HG03354 (cell line): ENCODE data around the gene DISP3.

ENCODE experiments used
- ATAC-seq: cut with Tn5 transposase; IDR thresholded peaks from one replicate; pipeline ENCODE4 v1.9.1; 2021; ENCODE audit warnings: mild to moderate bottlenecking; ENCODE audit not compliant: unreplicated experiment, poor library complexity, severe bottlenecking

The DISP3 gene

DNA sequence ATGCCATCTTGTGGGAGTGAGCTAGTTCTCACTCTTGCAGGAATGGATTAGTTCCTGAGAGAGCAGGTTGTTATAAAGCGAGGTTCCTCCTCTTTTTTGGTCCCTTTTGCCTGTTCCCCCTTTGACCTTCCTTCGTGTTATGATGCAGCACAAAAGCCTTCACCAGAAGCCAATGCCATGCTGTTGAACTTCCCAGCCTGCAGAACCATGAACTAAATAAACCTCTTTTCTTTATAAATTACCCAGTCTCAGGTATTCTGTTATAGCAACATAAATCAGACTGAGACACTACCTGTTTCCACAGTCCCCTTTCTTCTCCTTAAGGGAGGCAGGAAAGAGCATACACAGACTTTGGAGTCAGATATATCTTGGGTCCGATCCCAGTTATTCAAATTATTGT, 25.6 kb downstream of the DISP3 start:
- no peak for ATAC-seq

DNA sequence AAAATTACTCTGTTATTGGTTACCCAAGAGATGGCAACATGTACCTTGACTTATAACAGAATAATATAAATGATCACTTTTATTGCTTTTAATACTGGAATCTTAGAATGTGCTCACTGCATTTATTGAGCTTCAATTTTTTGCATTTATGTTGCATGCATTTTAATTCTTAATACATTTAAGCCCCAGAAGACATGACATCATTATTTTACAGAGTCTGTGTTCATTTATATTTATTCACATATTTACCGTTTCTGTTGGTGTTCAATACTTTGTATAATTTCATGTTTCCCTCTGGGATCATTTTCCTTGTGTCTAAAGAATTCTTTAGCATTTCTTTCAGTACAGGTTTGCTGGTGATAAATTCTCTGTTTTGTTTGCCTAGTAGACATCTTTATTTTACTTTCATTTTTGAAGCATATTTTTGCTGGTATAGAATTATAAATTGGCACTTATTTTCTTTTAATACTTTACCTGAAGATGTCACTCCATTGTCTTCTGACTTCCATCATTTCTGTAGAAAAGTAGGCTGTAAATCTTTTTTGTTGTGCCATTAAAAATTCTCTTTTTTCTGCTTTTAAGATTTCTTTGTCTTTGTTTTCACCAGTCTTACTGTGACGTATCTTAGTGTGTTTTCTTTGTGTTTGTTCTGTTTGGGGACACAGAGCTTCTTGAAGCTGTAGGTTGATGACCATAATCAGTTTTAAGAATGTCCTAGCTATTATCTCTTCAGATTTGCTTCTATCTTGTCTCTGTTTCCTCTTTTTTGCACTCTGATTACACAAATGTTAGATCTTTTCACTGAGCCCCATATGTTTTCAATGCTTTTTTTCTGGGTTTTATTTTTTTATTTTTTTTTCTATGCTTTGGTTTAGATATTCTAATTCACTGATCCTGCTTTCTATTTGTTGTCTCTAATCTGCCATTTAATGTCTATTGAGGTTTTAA, 26.9 kb downstream of the DISP3 start:
- ATAC-seq: no peak

DNA sequence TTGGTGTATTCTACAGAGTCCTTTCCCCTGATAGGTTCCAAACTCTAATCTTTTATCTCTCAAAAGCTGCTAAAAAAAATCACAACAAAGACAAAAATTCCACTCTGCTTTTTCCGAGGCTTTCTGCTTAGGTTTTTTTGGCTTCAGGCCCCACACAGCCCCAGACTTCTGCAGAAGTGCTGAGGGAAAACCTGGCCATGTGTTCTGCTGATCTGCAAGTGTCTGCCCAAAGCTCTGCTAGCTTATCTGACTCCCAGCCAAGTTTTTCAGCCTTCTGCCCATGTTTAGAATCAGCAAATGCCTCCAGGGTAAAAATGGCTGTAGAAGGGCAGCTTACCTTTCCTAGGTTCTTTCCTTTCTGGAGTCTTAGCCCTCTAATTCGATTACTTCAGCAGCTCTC, 28.4 kb downstream of the DISP3 start:
- no peak for ATAC-seq

DNA sequence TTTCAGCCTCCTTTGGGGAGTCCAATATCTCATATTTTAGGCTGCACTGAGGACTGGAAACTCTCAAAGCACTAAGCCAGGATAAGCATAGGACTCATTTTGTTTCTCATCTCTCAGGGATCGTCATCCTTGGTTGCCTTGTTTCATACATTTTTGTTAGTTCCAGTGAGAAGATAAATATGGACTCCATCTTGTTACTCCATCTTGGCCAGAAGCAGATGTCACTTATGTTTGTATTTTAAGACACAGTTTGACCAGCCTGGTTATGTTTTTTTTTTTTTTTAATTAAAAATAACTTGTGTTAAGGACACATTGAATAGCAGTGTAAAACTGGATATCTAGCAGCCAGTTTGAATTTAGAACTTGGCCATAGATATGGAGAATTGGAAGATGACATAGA, 34.7 kb downstream of the DISP3 start:
- ATAC-seq: no peak

DNA sequence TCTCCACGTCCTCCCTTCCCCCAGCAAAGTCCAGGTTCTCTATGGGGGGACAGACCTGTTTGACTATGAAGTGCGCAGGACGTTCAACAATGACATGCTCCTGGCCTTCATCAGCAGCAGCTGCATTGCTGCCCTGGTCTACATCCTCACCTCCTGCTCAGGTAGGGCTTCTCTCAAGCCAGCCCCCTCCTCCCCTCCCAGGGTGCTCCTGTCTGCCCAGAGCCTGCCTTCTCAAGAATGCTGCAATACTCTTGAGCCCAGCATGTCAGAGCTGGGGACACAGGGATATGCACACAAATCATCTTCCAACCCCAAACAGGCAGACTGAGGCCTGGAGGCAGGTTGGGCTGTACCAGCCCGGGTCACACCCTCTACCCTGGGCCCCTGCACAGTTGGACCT, 35.4 kb downstream of the DISP3 start:
- no peak for ATAC-seq

- no peak for ATAC-seq
Measured at GRCh38 chr1:11515368-11516300, 36.7 kb downstream of the DISP3 start.

GRCh38 chr1:11516961-11517635, 38.1 kb downstream of the DISP3 start:
- ATAC-seq: no peak

DNA sequence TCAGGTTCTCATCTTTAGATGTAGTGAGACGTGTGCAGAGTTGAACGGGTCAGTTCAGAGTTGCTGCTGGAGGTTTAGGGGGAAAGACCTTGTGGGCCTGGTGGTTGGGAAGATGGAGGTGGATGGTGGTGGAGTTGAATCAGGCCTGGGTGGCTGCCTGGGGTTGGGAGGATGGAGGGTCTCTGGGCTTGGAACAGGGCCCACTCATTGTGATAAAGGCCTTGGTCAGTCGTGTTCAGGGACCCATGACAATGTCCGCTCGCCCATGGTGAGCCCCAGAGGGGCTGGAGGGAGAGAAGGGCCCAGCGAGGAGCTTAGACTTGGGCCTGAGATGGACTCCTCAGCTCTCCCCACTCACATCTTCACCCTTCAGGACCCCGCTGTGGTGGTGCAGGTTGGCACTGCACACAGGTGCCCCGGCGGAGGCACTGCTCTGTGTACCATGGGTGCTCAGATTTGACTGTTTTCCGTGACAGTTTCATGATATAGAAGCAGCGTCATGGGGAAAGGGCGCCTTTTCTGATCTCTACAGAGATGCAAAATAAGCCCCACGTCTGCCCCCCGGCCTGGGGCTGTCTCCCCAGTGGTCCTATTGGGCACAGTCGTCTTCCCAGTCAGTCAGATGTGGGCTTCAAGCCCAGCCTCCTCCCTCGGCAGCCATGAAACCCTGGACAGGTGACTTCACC, 39.2 kb downstream of the DISP3 start:
- no peak for ATAC-seq

DNA sequence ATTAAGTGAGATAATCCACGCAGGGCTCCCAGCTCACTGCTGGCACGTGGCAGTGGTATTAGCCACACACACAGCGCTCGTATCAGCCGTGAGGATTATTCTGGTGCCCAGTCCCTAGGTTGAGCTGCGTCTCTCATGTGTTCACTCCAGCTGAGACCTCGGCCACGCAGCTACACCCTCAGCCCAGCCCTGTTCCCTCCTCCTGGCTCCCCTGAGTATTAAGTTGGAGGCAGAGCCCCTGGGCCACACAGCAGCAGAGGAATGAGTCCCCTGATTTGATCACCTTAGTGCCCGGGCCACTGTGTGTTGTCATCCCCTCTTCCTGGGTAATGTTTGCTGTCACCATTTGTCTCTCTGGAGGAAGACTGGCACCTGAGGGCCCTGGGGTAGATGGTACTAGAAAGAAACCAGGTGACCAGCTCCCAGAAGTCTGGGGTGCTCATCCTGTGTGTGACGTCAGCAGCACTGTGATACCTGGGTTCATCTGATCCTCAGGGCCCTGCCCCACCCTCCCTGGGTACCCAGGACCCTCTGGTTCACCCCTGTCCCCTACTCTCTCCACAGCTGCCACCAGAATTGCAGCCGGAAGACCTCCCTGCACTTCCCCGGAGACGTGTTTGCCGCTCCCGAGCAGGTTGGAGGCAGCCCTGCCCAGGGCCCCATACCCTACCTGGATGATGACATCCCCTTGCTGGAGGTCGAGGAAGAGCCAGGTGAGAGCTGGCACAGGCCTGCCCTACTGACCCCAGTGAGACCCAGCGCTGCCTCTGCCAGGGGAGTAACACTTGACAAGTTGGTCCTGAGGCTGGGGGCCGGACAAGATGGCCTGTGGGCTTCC, 40.1 kb downstream of the DISP3 start:
- ATAC-seq: no peak

GRCh38 chr1:11519629-11520031, 40.7 kb downstream of the DISP3 start:
- no peak for ATAC-seq

GRCh38 chr1:11520531-11521233, 41.7 kb downstream of the DISP3 start:
- ATAC-seq: no peak

- no peak for ATAC-seq
Measured at GRCh38 chr1:11521582-11522399, 42.8 kb downstream of the DISP3 start.

DNA sequence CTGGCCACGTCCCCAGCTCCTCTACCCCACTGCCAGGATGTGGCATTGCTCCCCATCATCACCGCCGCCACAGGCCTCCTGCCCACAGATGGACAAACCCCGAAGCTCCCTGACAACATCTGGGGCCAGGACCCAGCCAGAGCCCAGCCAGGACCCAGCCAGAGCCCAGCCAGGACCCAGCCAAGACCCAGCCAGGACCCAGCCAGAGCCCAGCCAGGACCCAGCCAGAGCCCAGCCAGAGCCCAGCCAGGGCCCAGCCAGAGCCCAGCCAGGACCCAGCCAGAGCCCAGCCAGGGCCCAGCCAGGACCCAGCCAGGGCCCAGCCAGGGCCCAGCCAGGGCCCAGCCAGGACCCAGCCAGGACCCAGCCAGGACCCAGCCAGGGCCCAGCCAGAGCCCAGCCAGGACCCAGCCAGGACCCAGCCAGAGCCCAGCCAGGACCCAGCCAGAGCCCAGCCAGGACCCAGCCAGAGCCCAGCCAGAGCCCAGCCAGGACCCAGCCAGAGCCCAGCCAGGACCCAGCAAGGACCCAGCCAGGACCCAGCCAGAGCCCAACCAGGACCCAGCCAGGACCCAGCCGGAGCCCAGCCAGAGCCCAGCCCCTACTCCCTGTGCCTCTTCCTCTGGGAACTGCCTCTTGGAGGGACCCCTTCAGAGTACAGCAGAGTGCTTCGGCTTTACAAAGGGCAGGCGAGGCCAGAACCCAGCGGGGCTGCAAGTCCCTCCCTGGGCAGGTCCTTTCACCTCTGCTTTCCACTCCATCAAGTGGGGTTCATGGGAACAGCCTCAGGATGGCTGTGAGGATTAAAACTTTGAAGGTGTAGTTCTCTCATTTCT, 43.7 kb downstream of the DISP3 start:
- no peak for ATAC-seq

DNA sequence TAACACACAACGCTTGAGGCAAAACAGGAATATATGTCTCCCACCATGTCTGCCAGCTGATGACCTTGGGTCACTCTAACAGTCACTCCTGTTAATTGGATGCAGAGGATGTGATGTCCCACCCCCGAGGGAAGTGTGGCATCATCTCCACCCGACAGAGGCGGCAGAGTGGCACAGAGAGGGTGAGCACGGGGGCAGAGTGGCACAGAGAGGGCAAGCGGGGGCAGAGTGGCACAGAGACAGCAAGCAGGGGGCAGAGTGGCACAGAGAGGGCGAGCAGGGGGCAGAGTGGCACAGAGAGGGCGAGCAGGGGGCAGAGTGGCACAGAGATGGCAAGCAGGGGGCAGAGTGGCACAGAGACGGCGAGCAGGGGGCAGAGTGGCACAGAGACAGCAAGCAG, 44.3 kb downstream of the DISP3 start:
- ATAC-seq: no peak

- no peak for ATAC-seq
Measured at GRCh38 chr1:11523746-11524464, 45.0 kb downstream of the DISP3 start.
